Adrenal gland (tissue), 12 donors: ENCODE data around the gene USP38. TPM values are rescaled to one million over a fixed set of nuclear protein-coding genes. Genes with fewer than 3 reads are reported as not detected.

ENCODE experiments used
- DNase-seq, 7 donors: peaks; one replicate each; pipeline ENCODE4 v3.0.0-alpha.2; 2019 to 2020
- H3K27ac ChIP-seq, 5 donors: fragments of 200-600 bp; sonication (generic) in 4 of 5; 1 replicate in 3 of 5; 2 replicates in 2 of 5; pipeline versions ENCODE4 v1.5.1 to v1.8.0; 2016 to 2020; ENCODE audit warnings: mild to moderate bottlenecking in 1 of 5
- H3K27me3 ChIP-seq: fragments of 200-600 bp; 2 replicates; pipeline ENCODE4 v1.8.0; 2021
- H3K36me3 ChIP-seq, 2 donors: fragments of 200-600 bp; replicated peaks in 1 of 2; 1 replicate in 1 of 2; 2 replicates in 1 of 2; pipeline versions ENCODE4 v1.5.1 to v1.8.0; 2018 to 2022
- H3K4me1 ChIP-seq, 2 donors: fragments of 200-600 bp; replicated peaks in 1 of 2; 1 replicate in 1 of 2; 2 replicates in 1 of 2; pipeline versions ENCODE4 v1.5.1 to v1.8.0; 2018 to 2021
- H3K4me3 ChIP-seq, 4 donors: fragments of 200-600 bp; sonication (generic) in 3 of 4; one replicate each; pipeline ENCODE4 v1.5.1; 2016 to 2018
- H3K9me3 ChIP-seq, 3 donors: fragments of 200-600 bp; sonication (generic) in 1 of 3; replicated peaks in 1 of 3; 1 replicate in 2 of 3; 2 replicates in 1 of 3; pipeline versions ENCODE4 v1.5.1 to v1.8.0; 2016 to 2021
- CTCF ChIP-seq, 6 experiments: fragments of 450-650 bp in 4 of 6; fragments of 200-600 bp in 2 of 6; sonication (generic) in 1 of 6; IDR thresholded peaks; 1 replicate in 5 of 6; 2 replicates in 1 of 6; pipeline versions ENCODE4 v1.5.1 to v1.8.0; 2016 to 2021; ENCODE audit warnings: antibody characterized with exemption in 6 of 6, mild to moderate bottlenecking in 2 of 6, moderate library complexity in 1 of 6
- POLR2A ChIP-seq, 2 donors: fragments of 450-650 bp; IDR thresholded peaks; one replicate each; pipeline ENCODE4 v1.6.1; 2017; ENCODE audit warnings: antibody characterized with exemption in 2 of 2, mild to moderate bottlenecking in 2 of 2, moderate library complexity in 1 of 2
- WGBS, 4 donors: extraction: QIAGEN DNeasy Blood & Tissue Kit in 2 of 4; methylation state at CpG; one replicate each; pipeline versions ENCODE4 v1.1.5 to v1.1.7; 2013 to 2017; 5-methylcytosine and 5-hydroxymethylcytosine counted together
- intact Hi-C, 2 donors: fragments of 100-400 bp; cut with DNase I; formaldehyde crosslinking; loops; one replicate each; pipeline versions ENCODE4 v1.14.1 to v1.15.0; 2022 to 2023
- polyA plus RNA-seq, 3 donors: library from polyadenylated mRNA; stranded (reverse); fragments of 200-250 nt in 2 of 3; fragments of 350-450 nt in 1 of 3; fragmentation: Illumina TruSeq in 1 of 3; extraction: RNeasy Lipid Tissue Mini Kit (QIAGEN cat#74804) in 1 of 3; gene quantifications; one replicate each; pipeline ENCODE4 v1.2.3, GENCODE V29; 2013 to 2014
- total RNA-seq, 9 donors: library from RNA; depleted of rRNA in 4 of 9; stranded (reverse); fragments of >200 nt in 4 of 9; fragments of 120-200 nt in 1 of 9; fragmentation: NEBNext Ultra II Directional in 1 of 9; extraction: Animal tissue kit (Norgen Biotek cat#: 25700) in 1 of 9; gene quantifications; one replicate each; pipeline versions ENCODE4 v1.1.0 to v1.2.4, GENCODE V29; 2013 to 2023
- donor health status: healthy with polysubstance abuse.
- donor health status: Bipolar disorder and iron deficiency.
- donor health status: DM: yes; HTN: yes; CAD: no.
- donor health status: DM: no; HTN: no; CAD: no.
- donor health status: DM: no; HTN: no; CAD: no.
- donor health status: DM: yes; HTN: yes; CAD: no.

The USP38 gene
- total and polyA plus RNA-seq, 12 donors, result 3.2 to 37.4 (median 20.2) TPM

GRCh38 chr4:143270256-143270838 lies 85.6 kb downstream of the USP38 start:
- no peak overlapping the region for H3K27ac ChIP-seq

More at GRCh38 chr4:143270256-143270838, 85.6 kb downstream of the USP38 start:
- peaks cover 0 to 5% (median 0%) of the 10 kb centered on the region in 3 donors for H3K9me3 ChIP-seq
- intact Hi-C loops, result no loop called here
- H3K27me3 ChIP-seq, result no peaks in the 10 kb centered on the region
- 83 to 95% (median 84%) methylated on average over 2 of the region's 2 CpGs for WGBS, 4 donors
- H3K4me1 ChIP-seq, result no peaks in the 10 kb centered on the region
- no peak for TF ChIP-seq POLR2A (IDR thresholded peaks at IDR 0.05)
- TF ChIP-seq CTCF (IDR thresholded peaks at IDR 0.05), result no peak
- no peaks in the 10 kb centered on the region for H3K36me3 ChIP-seq
- DNase-seq, result no peak
- no peak overlapping the region for H3K4me3 ChIP-seq

Other genes with a start within 250 kb of the USP38 start
- gene GAB1, start 152.0 kb downstream of the USP38 start, total RNA-seq, result 10 to 100 TPM; 12.9 to 58.2 (median 33.3) TPM
- 10 to 100 TPM in 1 of 3 donors, 1 to 10 TPM in 2; 4.1 to 14.1 (median 8.9) TPM for gene GAB1, start 152.0 kb downstream of the USP38 start, polyA plus RNA-seq